ENCODE data around the gene FANCE.
"Not testable (repeated sequence)": the region's sequence is repeated elsewhere in the genome, so short reads cannot be mapped to it uniquely, and the experiment has no call there.

Gene FANCE

DNA sequence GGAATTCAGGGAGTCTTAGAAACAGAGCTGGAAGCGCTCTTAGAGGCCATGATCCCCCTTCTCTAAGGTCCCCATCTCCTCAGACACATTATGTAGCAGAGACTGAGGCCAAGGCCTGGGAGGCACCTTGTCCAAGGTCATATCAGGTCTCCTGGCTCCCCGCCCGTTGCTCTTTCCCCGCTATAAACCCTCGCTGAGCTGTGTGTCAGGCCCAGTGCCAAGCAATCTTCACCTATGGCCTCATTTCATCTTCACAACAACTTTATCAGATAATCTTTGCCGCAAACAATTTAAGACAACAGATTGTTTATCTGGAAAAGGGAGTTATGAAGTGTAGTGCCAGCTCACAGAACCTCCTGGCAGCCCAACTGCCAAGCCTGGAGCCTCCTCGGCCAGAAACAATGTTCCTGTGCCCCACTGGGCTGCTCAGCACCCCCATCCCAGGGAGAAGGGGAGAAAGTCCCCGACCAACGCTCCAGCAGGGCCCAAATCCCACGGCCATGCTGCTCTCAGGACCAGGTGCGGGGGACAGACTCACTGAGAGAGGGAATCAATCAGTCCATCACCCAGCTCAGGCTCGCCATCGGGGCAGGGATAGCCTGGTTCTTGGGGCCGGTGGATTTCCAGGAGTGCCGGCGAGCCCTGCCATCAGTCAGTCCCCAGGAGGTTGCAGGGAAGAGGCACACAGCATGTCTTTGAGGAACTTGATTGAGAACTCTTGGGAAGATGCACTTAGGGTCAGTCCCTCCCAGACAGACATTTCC is 16.9 kb upstream of the FANCE start:
- no peak for DNase-seq

DNA sequence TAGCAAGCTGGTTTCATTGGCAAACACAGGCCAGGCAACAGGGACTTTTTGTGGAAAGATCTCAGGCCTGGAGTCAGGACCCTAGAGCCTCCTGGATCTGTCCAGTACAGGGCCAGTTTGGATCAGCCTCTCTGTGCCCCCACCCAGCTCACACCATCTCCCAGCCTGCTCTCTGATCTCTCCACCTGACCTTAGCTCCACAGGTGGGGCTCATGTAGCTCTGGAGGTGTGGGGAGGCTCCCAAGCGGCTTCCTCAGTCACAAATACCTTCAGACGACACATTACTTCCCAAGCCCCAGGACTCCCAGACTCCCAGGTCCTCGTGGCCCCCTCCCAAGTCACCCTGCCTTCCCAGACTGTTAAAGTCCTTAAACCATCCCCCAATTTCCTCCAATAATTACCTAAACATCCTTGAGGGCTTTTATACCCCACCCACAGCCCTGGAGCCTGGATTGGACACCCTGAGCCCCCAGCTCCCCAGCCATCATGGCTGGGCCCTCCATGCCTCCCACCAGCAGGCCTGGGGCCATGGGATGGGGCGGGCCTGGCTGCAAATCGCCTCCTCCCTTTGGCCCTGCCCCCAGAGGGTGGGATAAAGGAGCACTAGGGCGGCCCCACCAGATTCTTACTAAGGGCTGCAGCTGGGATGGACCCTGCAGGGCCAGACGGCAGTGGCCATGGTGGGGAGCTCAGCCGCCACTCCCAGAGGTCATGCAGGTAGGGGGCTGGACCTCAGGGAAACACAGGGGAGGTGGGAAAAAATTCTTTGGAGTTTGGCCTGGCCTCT is 15.9 kb upstream of the FANCE start:
- DNase-seq, result no peak

DNA sequence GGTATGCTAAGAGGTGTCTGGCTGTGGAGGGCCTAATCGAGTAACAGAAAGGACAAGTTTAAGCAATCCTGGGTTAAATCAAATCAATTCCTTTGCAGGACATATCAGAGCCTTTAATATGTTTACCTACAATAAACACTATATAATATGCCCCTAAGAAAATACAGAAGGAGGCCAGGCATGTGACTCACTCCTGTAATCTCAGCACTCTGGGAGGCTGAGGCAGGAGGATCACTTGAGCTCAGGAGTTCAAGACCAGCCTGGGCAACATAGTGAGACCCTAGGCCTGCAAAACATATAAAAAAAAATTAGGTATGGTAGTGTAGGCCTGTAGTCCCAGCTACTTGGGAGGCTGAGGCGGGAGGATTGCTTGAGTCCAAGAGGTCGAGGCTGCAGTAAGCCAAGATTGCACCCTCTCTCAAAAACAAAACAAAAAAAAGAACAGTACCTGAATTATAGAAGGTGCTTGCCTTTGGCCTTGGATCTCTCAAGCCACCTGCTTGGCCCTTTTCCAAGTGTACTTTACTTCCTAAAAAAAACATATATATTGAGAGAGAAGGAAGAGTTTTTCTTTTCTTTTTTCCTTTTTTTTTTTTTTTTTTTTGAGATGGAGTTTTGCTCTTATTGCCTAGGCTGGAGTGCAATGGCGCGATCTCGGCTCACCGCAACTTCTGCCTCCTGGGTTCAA is 13.6 kb upstream of the FANCE start:
- not testable (repeated sequence) for DNase-seq

DNA sequence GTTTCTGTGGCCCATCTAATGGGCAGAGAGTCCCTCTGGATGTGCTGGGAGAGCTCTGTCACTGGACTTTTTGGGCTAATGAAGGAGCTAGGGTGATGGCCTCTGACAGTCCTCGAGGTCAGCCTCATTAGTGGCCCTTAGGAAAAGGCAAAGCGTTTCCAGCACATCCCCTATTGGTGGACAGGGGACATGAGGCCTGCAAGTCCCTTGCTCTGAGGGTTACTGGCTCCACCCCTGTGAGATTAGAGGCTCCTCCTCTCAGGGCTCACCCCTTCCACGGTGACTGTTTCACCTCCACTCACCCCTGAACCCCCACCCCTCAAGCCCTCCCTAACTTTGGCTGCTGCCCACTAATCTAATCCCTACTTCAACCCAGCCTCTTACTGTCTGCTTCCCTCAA is 12.8 kb upstream of the FANCE start:
- no peak for DNase-seq

DNA sequence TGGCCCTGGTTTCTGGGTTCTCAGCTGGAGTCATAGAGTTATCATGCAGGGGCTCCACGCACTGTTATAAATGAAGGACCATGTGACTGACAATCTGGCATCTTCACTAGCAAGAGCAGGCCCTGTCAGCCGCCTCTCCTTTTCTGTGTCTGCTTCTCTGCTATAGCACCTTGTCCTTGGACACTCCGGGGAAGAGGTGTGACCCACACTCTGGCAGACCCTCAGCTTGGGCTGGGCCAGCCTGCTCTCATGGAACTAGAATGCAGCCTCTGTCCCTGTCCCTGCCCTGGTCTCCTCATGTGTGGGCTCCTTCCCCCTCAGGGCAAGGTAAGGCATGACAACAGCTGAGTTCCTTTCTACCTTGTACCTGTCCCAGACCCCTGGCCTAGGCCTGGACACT is 10.9 kb upstream of the FANCE start:
- DNase-seq, result no peak

DNA sequence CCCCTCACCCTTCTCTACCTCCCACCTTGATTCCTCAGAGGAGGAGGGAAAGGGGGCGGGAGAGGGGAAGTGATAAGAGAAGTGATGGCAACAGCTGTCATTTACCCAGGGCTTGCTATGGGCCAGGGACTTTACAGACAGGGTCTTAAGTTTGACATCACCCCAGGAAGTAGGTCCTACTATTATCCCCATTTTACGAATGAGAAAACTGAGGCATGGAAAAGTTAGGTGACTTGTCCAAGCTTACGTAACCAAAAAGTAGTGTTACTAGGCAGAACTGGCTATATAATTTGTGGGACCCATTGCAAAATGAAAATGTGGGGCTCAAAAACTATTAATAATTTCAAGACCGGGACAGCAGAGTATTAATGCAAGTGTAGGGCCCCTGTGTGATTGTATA is 10.5 kb upstream of the FANCE start:
- no peak for DNase-seq

DNA sequence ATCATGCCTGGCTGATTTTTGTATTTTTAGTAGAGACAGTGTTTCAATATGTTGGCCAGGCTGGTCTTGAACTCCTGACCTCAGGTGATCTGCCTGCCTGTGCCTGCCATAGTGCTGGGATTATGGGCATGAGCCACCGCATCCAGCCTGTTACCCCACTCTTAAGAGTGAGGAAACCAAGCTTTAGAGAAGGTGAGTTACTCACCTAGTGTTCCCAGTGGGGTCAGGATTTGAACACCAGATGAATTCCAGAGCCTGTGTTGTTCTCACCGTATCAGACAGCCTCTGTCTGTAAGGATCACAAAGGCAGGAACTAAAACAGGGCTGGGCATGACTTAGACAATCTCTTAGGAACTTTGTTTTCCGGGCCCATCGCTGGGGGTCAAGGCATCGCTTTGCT is 9.4 kb upstream of the FANCE start:
- no peak for DNase-seq

DNA sequence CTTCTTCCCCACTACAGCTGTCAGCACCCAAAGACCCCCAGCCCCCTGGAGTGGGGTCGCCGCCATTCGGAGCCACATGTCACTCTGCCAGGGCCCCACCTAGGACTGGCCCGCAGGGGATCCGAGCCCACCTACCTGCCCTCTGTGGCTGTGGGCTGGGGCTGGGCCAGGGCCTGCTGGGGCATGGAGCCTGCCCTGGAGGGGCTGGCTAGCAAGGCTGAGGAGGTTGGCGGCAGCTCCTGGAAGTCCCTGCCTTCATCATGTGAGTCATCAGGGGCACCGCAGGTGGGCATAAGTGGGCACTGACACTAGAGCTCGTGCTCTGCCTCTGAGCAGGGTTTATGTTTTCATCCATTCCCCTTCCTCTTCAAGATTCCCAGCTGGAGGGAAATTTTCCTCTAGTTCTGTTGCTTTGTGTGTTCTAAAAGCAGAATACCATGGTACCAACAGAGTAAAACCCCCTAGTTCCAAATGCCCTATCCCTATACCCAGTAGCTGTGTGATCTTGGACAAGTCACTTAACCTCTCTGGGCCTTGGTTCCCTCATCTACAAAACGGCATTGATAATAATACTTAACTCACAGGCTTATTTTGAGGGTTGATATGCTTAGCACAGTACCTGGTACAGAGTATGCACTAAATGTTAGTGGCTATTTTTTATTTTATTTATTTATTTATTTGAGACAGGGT is 8.7 kb upstream of the FANCE start:
- DNase-seq, result no peak

DNA sequence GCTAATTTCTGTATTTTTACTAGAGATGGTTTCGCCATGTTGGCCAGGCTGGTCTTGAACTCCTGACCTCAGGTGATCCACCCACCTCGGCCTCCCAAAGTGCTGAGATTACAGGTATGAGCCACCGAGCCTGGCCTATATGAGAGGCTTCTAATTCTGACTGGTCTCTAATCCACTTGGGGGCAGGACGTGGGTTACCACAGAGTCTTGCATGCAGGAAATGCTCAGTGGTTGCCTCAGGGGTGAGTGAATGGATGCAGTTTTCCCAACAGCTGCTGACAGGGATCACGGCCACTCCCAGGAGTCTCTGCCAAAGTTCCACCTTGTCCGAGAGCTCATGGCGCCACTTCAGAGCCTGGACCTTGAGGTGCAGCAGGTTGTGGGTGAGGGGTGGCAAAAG is 6.4 kb upstream of the FANCE start:
- DNase-seq, result no peak

DNA sequence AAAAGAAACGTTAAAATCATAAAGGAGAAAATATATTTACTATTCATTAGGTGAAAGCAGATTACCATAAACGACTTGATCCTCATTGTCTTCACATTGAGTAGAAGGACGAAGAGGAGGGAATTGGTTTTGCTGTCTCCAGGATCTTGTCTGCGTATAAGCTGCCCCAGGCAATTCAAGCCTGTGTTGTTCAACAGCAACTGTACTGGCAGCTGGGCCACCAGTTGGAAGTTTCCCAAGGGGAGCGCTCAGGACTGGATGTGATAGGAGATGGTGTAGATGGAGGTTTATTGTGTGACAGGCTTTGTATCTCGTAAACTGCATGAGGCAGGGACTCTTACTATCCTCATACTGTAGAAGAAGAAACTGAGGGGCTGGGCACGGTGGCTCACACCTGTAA is 3.9 kb upstream of the FANCE start:
- no peak for DNase-seq

DNA sequence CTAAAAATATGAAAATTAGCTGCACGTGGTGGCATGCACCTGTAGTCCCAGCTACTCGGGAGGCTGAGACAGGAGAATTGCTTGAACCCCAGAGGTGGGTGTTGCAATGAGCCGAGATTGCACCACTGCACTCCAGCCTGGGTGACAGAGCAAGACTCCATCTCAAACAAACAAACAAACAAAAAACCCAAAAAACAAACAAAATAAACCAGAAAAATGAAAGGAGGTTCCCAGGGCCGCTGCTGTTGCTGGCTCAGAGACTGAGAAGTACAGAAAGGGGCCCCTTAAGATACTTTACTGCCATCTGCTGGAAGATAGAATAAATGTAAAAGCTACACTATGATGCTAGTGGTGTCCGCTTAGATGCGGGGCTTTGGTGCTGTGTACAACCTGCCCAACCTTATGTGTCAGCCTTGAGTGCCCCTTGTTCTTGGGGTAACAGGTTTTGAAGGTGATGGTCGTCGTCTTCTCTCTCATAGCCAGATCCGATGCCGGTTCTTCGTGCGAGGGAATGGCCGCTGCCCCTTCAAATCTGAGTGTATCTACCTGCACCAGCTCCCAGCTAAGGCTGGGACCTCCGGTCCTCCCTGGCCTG is 2.8 kb upstream of the FANCE start:
- DNase-seq, result no peak

DNA sequence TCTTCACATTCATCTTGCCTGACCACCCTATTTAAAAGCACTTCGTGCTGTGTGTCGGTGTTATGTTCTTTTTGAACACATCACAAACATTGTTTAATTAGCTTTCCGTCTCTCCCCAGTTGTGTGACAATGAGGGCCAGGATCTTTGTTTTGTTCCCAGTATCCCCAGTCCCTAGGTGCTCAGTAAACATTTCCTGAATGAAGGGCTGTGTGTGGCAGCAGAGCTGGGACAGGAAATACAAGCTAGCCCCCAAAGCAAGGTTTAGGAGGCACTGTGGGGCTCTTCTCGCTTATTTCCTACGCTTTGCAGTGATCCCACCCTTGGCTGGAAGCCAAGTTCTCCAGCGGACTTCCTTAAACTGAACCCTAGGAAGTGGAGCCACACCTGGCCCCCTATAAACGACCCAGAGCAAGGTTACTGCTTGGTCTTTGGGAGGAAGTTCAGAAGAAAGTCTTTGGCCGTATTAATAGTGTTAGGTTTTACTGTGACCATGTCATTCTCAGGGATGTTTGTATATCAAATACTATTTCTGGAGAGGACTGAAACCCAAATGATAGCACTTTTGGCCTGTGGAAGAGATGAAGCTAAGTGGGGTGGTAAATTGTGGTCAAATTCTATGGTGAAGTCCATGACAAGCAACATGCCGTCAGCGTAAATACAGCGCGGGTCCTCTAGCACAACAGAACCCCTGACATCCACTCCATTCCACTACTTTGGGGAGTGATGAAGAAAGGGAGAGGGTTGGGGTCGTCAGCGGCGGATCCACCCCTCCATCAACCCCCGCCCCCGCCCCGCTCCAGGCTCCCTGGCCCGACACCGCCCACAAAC is 570 bp upstream of the FANCE start:
- no peak for DNase-seq

DNA sequence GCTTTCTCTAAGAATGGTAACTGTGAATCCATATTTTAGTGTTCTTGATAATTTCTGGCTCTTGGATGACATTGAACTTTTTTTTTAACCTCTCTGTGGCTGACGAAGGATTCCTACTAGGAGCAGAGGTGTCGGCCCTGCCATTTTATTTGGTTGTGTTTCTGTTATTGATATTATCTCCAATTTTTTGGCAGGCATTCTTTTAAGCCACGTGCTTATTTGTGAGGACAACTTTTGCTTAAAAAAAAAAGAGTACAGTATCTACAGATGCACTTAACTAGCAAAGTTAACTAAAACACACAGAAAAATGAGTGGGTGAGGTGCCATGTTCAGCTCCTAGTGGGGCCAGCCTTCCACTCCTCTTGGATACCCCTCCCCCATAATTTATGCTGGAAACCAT is 1.1 kb downstream of the FANCE start:
- DNase-seq, result no peak

DNA sequence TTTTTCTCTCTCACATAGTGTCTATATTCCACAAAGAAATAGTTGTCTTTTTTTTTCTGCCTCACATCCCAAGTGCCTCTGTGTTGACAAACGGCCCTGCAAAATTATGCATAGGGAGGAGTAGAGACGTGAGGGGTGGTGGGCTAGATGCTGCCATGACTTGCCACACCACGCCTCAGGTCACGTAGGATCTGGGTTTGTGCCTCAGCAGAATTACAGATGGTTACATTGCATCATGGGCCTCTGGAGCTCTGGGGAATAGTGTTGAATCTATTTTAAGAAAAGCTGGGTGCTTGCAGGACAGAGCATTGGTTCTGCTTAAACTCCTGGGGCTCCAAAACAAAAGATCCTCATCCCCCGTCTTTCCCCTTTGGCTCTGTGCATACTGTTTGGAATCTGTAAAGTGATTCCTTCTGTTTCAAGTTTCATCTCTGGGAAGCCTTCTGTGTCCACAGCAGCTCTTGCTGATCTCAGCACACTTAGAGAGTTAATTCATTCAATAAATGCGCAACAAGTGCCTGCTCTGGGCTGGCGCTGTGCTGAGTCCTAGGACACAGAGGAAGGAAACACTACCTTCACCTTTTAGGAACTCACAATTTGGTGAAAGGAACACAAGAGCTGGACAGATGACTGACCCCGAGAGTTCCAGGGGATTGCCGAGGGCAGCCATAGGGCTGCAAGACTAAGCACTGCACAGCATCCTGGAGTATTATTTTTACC is 2.4 kb downstream of the FANCE start:
- no peak for DNase-seq

DNA sequence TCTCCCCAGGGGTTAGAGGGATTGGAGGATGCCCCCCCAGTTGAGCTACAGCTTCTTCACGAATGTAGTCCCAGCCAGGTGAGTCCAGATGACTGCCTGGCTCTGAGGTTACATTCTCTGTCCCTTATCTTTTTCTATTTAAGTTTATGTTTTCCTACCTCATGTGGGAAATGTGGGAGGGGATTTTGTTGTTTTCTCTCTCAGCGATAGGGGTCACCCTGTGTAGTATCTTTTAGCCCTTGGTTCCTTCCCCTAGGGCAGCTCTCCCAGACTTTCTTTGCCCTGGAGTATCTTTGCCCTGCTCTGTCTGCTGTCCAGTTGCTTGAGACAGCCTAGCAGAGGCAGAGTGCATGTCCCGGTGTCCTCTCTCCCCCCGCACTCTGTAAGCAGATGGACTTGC is 5.8 kb downstream of the FANCE start:
- DNase-seq, result no peak

DNA sequence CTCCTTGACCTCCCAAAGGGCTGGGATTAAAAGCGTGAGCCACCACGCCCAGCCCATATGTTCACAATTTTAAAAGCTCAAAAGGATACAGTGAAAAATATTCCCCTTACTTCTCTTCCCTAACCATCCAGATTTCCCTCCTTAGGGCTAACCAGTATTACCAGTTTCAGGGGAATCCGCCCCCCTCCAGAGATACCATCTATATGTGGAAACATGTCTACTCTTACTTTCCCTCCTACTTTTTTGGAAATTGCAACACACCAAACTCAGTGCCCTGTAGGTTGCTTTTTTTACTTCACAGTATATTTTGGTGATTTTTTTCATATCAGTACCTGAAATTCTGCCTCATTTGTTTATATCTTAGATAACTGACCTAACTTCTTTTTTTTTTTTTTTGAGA is 9.1 kb downstream of the FANCE start:
- no peak for DNase-seq

DNA sequence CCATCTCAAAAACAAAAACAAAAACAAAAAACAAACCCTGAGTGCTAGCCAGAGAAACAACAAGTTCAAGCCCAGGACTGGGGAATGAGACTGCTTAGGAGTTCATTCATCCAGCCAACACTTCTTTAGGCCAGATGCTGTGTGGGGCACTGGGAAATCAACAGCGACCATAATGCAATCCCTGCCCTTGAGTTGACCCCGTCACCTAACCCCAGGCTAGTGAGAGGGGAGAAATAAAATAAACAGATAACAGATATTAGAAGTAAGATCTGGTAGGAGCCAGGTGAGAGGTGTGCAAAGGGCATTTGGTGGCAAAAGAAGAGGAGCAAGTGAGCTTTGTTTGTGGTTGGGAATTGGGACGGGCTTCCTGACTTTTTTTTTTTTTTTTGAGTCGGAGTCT is 11.2 kb downstream of the FANCE start:
- no peak for DNase-seq

DNA sequence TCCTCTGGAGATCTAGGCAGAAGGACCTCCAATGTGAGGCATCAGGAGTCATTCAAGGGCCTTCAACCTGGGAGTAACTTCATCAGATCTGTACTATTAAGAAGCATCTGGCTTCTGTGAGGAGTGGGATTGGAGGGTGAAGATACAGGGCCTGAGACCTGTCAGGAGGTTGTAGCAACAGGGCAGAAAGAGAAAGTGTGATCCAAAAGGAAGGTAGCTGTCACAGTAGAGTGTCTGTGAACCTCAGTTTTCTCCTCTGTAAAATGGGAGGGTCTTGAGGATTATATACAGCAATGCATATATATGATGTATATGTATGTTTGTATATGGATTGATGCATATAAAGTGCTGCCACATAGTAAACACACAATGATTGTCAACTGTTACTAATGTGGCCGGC is 13.5 kb downstream of the FANCE start:
- no peak for DNase-seq

DNA sequence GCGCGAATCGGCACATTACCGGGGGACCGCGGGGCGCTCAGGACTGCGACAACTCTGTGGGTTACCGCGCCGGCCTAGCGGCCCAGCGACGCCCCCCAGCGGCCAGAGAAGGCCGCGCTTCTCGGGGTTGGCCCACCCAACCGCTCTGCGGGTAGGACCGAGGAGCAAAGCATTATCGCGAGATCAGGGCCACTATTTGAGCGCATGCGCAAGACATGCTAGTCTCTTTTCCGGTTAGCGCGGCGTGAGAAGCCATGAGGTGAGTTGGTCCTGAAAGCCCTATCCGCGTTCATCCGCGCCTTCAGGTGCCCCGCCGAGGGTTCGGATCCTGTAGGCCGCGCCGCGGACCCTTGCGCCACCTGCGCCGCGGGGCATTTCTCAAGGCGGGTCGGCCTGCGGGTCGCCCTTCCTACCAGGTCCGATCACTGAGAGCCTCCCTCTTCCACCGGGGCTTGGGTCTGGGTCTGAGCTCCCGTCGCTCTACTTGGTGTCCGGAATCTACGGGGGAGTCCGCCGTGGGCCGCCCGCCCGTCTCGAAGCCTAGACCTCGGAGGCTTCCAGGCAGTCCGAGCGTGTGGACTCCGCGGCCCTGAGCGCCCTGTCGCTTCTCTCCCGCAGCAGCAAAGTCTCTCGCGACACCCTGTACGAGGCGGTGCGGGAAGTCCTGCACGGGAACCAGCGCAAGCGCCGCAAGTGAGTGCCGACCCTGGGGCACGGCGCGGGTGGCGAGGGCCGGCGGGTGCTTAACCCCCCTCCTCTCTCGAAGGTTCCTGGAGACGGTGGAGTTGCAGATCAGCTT is 16.2 kb downstream of the FANCE start, which contains the start of gene RPL10A:
RPL10A (plus strand) TSS at position 221 of the 799 bp plus-strand sequence; CDS start at position 255, 34 bp downstream.
- peak; percentile 83 for DNase-seq

Measured in GOT3 (cell line).